GM18907 (cell line): Measurements from ENCODE around the gene TMBIM6.
A peak's percentile ranks its signal among the peaks of the same experiment; 100 is the strongest.
"Not testable (repeated sequence)": the region's sequence is repeated elsewhere in the genome, so short reads cannot be mapped to it uniquely, and the experiment has no call there.

Source experiments
- ATAC-seq: cut with Tn5 transposase; IDR thresholded peaks from one replicate; pipeline ENCODE4 v1.9.1; 2021; ENCODE audit warnings: mild to moderate bottlenecking, moderate library complexity; ENCODE audit not compliant: unreplicated experiment

The TMBIM6 gene

GRCh38 chr12:49740930-49741881 is at the start of gene TMBIM6:
TMBIM6 (plus strand) TSS chr12:49741557; CDS start chr12:49752494, 10,937 bp downstream.
- peak; percentile 96 for ATAC-seq

GRCh38 chr12:49692851-49693250 is 48.5 kb upstream of the TMBIM6 start:
- no peak for ATAC-seq

DNA sequence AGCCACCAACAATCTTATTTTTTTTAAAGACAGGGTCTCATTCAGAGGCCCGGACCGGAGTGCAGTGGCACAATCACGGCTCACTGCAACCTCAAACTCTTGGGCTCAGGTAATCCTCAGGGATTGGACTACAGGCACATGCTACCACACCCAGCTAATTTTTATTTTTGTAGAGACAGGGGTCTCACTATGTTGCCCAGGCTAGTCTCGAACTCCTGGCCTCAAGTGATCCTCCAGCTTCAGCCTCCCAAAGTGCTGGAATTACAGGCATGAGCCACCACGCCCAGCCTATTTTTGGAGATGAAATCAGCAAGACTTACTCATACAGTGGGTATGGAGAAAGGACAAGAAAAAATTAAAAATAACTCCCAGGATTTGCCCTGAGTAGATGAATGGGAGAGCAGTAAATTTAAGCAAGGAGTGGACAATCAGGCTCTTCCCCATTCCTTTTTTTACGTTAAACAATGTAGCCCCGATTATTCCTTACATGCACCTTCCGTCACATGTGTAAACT is 47.4 kb upstream of the TMBIM6 start:
- ATAC-seq, result no peak

- no peak for ATAC-seq
Measured at GRCh38 chr12:49696723-49697122, 44.6 kb upstream of the TMBIM6 start.

DNA sequence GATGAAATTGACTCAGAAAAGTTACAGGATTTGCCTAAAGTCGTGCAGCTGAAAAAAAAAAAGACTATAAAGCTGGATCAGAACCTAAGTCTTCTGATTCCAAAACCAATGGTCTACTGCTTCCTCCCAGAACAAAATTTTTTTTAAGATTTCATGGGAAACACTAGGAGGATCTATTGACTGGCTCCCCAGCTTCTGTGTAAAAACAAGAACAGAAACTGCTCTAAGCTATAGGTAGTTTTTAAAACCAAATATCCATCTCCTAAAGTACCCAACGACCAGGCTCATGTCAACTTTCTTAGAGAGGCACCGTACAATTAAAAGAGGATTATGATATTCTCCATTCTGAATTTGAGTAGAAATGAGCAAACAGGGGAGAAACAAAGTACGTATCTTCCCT is 43.5 kb upstream of the TMBIM6 start:
- ATAC-seq, result no peak

DNA sequence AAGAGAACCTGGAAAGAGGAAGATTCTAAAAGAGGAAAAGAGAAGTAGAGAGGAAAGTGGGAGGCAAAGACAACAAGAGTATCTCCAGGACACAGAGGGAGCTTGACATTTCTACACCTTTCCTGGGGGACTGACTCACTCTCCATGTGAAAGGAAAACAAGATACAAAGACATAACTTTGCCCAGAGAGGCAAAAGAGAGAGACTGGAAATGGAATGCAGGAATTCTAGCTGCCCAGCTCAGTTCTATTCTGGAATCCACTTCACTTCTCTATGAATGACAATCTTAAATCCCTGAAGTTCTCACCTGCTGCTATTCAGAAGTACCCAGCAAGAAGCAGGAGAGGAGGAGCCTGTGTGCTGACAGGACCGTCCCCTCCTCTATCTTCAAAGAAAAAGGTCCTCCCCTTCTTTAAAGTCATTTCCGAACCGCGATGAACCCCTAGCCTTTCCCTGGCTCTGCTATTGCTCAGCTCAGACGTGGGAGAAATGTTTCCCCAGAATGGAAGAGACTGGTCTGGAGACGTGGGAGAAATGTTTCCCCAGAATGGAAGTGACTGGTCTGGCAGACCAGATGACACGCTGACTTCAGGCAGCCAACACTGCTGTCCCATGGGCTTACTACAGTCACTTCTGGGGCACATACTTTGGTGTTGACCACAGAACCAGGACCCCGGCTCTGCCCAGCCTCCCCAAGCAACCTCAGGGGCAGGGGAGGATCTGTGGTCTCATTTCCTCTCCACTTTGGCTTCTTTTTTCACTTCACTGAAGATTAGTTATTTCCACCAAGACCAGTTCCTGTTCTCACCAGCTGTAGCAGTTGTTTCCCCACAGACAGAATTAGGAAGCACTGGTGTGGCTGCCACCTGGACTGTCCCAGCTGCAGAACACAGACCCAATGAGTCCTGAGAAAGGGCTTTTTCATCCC is 42.5 kb upstream of the TMBIM6 start:
- peak; percentile 86 for ATAC-seq

DNA sequence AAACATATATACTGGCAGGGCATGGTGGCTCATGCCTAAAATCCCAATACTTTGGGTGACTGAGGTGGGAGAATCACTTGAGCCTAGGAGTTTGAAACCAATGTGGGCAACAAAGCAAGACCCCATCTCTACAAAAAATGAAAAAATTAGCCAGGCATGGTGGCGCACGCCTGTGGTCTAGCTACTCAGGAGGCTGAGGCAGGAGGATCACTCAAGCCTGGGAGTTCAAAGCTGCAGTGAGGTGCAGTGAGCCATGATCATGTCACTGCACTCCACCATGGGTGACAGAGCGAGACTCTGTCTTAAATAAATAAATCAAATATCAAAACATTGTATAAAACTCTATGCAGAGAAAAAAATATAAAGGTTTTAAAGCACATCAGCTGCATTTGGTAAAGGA is 39.3 kb upstream of the TMBIM6 start:
- no peak for ATAC-seq

DNA sequence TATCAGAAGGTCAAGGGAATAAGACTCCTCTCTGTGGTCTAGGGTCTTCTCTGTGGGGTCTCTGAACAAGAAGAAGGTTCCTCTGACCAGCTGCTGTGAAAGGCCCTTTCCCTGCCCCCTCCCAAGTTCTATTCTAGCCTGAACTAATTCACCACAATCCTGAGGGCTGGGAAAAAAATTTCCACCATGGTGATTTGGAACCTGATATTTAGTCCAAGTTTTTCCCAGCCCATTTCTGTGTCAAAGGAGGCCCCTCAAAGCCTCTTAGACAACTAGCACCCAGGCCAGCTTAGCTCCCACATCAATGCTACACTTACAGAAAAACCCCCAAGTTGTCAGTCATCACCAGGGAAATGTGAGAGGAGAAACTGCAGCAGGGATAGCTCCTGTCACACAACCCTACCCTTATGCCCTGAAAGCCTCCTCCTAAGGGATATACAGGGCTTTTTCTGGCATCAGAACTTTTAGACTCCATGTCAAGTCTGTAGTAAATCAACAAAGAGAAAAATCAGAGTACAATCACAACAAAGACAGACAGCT is 38.6 kb upstream of the TMBIM6 start:
- no peak for ATAC-seq

- ATAC-seq, result no peak
Measured at GRCh38 chr12:49703647-49704137, 37.7 kb upstream of the TMBIM6 start.

GRCh38 chr12:49705479-49706134 is 35.8 kb upstream of the TMBIM6 start:
- ATAC-seq, result no peak

GRCh38 chr12:49706351-49707127 is 34.8 kb upstream of the TMBIM6 start:
- ATAC-seq, result peak; percentile 23

DNA sequence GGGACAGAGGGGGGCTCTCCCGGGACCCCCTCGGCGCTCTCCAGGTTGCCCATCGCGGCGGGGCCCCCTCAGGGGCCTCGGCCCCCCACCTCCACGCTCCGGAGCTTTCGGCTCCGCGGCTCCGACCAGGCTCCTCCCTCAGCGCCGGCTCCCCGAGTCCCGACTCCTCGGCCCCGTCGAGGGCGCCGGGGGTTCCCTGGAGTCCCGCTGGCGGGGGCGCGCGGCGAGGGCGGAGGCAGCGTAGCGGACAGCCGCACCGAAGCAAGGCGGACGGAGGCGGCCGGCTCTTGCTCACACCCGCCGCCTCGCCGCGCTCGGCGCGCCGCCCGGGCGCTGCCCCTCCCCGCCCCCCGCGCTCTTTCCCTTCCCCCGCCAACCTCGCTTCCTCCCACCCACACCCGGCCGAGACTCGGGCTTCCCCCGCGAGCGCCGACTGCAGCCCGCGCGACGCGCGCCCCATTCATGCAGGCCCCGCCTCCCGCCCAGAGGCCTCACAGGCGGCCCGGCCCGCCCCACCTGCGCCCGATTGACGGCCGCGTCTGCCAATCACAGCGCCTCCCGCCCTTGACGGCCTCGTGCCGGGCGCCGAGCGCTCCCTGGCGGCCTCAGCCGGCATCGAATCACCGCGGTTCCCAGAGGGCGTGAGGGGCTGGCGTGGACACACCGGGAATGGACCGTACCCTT is 34.1 kb upstream of the TMBIM6 start, which contains the start of gene FMNL3:
FMNL3 (minus strand) TSS at position 278 of the 684 bp plus-strand sequence; CDS start at position 53, 225 bp downstream.
- peak; percentile 76 for ATAC-seq

- no peak for ATAC-seq
Measured at GRCh38 chr12:49707812-49708147, 33.6 kb upstream of the TMBIM6 start.

GRCh38 chr12:49708851-49709250 is 32.5 kb upstream of the TMBIM6 start:
- ATAC-seq, result no peak

DNA sequence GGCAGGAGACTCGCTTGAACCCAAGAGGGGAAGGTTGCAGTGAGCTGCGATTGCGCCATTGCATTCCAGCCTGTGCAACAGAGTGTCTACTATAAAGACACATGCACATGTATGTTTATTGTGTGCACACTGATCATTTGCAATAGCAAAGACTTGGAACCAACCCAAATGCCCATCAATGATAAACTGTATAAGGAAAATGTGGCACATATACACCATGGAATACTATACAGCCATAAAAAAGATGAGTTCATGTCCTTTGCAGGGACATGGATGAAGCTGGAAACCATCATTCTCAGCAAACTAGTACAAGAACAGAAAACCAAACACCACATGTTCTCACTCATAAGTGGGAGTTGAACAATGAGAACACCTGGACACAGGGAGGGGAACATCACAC is 27.4 kb upstream of the TMBIM6 start:
- ATAC-seq, result not testable (repeated sequence)

GRCh38 chr12:49716553-49716952 is 24.8 kb upstream of the TMBIM6 start:
- no peak for ATAC-seq

- not testable (repeated sequence) for ATAC-seq
Measured at GRCh38 chr12:49717800-49718199, 23.6 kb upstream of the TMBIM6 start.

GRCh38 chr12:49720214-49720613 is 21.1 kb upstream of the TMBIM6 start:
- ATAC-seq, result no peak

DNA sequence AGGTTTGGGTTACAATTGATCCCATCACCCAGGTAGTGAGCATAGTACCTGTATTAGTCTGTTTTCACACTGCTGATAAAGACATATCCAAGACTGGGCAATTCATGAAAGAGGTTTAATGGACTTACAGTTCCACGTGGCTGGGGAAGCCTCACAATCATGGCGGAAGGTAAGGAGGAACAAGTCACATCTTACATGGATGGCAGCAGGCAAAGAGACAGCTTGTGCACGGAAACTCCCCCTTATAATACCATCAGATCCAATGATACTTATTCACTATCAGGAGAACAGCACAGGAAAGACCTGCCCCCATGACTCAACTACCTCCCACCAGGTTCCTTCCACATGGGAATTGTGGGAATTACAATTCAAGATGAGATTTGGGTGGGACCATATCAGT is 20.0 kb upstream of the TMBIM6 start:
- not testable (repeated sequence) for ATAC-seq
